HepG2 (cell line): ENCODE data around the gene TLE7.

Experiments used
- CREM ChIP-seq, 2 experiments: sonication (generic) in 1 of 2; formaldehyde crosslinking in 1 of 2; IDR thresholded peaks; 2 replicates each; pipeline versions ENCODE4 v1.4.0 to v1.6.1; 2016 to 2020; ENCODE audit warnings: antibody characterized with exemption in 1 of 2, mild to moderate bottlenecking in 1 of 2, missing genetic modification reagents in 1 of 2
- CTCF ChIP-seq: sonication (generic); formaldehyde crosslinking; IDR thresholded peaks from 2 replicates; pipeline ENCODE4 v1.5.0; 2020; ENCODE audit warnings: mild to moderate bottlenecking, missing genetic modification reagents, moderate library complexity
- KLF11 ChIP-seq: IDR thresholded peaks from 2 replicates; pipeline ENCODE4 v1.6.1; 2016; ENCODE audit warnings: missing compliant biosample characterization
- SMAD1 ChIP-seq: sonication (generic); formaldehyde crosslinking; IDR thresholded peaks from 2 replicates; pipeline ENCODE4 v1.4.0; 2020; ENCODE audit warnings: missing genetic modification reagents, low read depth, mild to moderate bottlenecking, borderline replicate concordance
- ZBTB1 ChIP-seq: sonication (generic); formaldehyde crosslinking; IDR thresholded peaks from 2 replicates; pipeline ENCODE4 v1.4.0; 2020; ENCODE audit warnings: missing genetic modification reagents, borderline replicate concordance
- ZNF331 ChIP-seq: sonication (generic); formaldehyde crosslinking; IDR thresholded peaks from 2 replicates; pipeline ENCODE4 v1.4.0; 2020; ENCODE audit warnings: missing genetic modification reagents
- ZNF441 ChIP-seq: sonication (generic); formaldehyde crosslinking; IDR thresholded peaks from 2 replicates; pipeline ENCODE4 v1.7.0; 2021; ENCODE audit warnings: missing genetic modification reagents, borderline replicate concordance
- ZNF558 ChIP-seq: sonication (generic); formaldehyde crosslinking; IDR thresholded peaks from 2 replicates; pipeline ENCODE4 v1.9.0; 2022; ENCODE audit warnings: mild to moderate bottlenecking, missing genetic modification reagents, borderline replicate concordance
- ZNF775 ChIP-seq: sonication (generic); formaldehyde crosslinking; IDR thresholded peaks from 2 replicates; pipeline ENCODE4 v1.4.0; 2020; ENCODE audit warnings: missing genetic modification reagents, mild to moderate bottlenecking, moderate library complexity, borderline replicate concordance
- TF ChIP-seq, protein P1 (sequence below): sonication (generic); formaldehyde crosslinking; IDR thresholded peaks from 2 replicates; pipeline ENCODE4 v1.4.0; 2020; ENCODE audit warnings: mild to moderate bottlenecking, missing genetic modification reagents

- no peak for TF ChIP-seq SMAD1
- no peak for TF ChIP-seq ZNF558 (CRISPR knock-in tag)
- no peak for TF ChIP-seq CREM (IDR thresholded peaks at IDR 0.05)
- no peak for TF ChIP-seq CREM (CRISPR knock-in tag; IDR thresholded peaks at IDR 0.05)
- no peak for TF ChIP-seq ZNF775
- no peak for TF ChIP-seq CTCF (CRISPR knock-in tag)
- no peak for TF ChIP-seq KLF11 (CRISPR knock-in tag)
- TF ChIP-seq, protein P1, sequence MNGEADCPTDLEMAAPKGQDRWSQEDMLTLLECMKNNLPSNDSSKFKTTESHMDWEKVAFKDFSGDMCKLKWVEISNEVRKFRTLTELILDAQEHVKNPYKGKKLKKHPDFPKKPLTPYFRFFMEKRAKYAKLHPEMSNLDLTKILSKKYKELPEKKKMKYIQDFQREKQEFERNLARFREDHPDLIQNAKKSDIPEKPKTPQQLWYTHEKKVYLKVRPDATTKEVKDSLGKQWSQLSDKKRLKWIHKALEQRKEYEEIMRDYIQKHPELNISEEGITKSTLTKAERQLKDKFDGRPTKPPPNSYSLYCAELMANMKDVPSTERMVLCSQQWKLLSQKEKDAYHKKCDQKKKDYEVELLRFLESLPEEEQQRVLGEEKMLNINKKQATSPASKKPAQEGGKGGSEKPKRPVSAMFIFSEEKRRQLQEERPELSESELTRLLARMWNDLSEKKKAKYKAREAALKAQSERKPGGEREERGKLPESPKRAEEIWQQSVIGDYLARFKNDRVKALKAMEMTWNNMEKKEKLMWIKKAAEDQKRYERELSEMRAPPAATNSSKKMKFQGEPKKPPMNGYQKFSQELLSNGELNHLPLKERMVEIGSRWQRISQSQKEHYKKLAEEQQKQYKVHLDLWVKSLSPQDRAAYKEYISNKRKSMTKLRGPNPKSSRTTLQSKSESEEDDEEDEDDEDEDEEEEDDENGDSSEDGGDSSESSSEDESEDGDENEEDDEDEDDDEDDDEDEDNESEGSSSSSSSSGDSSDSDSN (CRISPR knock-in tag) = no peak
- TF ChIP-seq ZNF441 (CRISPR knock-in tag) = no peak
- TF ChIP-seq ZNF331 (CRISPR knock-in tag) = no peak
- no peak for TF ChIP-seq ZBTB1
These were observed 39.2 kb downstream of the TLE7 start for GRCh38 chr16:71402674-71403073.
